Testis (tissue), 3 donors: Measurements from ENCODE around the gene NUP62. TPM values are rescaled to one million over a fixed set of nuclear protein-coding genes. Genes with fewer than 3 reads are reported as not detected.

Source experiments
- DNase-seq: peaks from one replicate; pipeline ENCODE4 v3.0.0-alpha.2; 2019
- H3K27ac ChIP-seq, 2 donors: fragments of 200-600 bp; sonication (generic); one replicate each; pipeline ENCODE4 v1.5.1; 2019
- H3K27me3 ChIP-seq: fragments of 200-600 bp; sonication (generic); one replicate; pipeline ENCODE4 v1.5.1; 2019
- H3K36me3 ChIP-seq: fragments of 200-600 bp; sonication (generic); one replicate; pipeline ENCODE4 v1.5.1; 2017; ENCODE audit warnings: low read depth; ENCODE audit errors: missing control alignments
- H3K4me1 ChIP-seq: fragments of 200-600 bp; sonication (generic); one replicate; pipeline ENCODE4 v1.5.1; 2019
- H3K4me3 ChIP-seq, 2 donors: fragments of 200-600 bp; sonication (generic); one replicate each; pipeline ENCODE4 v1.5.1; 2017 to 2019
- H3K9me3 ChIP-seq: fragments of 200-600 bp; sonication (generic); one replicate; pipeline ENCODE4 v1.5.1; 2017
- CTCF ChIP-seq, 3 experiments: fragments of 450-650 bp in 2 of 3; fragments of 200-600 bp in 1 of 3; sonication (generic) in 1 of 3; IDR thresholded peaks; one replicate each; pipeline ENCODE4 v1.5.1; 2016 to 2019; ENCODE audit warnings: antibody characterized with exemption in 3 of 3, mild to moderate bottlenecking in 2 of 3, moderate library complexity in 1 of 3
- POLR2A ChIP-seq: fragments of 450-650 bp; IDR thresholded peaks from one replicate; pipeline ENCODE4 v1.6.1; 2017; ENCODE audit warnings: antibody characterized with exemption, mild to moderate bottlenecking, moderate library complexity
- WGBS, 2 donors: methylation state at CpG; one replicate each; pipeline ENCODE4 v1.1.5; 2018; 5-methylcytosine and 5-hydroxymethylcytosine counted together
- intact Hi-C: fragments of 100-400 bp; cut with DNase I; formaldehyde crosslinking; loops from one replicate; pipeline ENCODE4 v1.15.1; 2023; ENCODE audit warnings: low total_unique reads
- polyA plus RNA-seq: library from polyadenylated mRNA; stranded (reverse); fragments of 350-450 nt; fragmentation: Illumina TruSeq; extraction: RNeasy Lipid Tissue Mini Kit (QIAGEN cat#74804); gene quantifications from one replicate; pipeline ENCODE4 v1.2.3, GENCODE V29; 2014; ENCODE audit warnings: low read depth, low replicate concordance; ENCODE audit not compliant: insufficient read depth
- total RNA-seq, 2 donors: library from RNA; depleted of rRNA; stranded (reverse); fragments of >200 nt; gene quantifications; one replicate each; pipeline ENCODE4 v1.2.3, GENCODE V29; 2016

NUP62 gene
- total and polyA plus RNA-seq, 3 donors from 2014 or later = 78.4 to 135 (median 112) TPM

GRCh38 chr19:49873834-49874233 is 55.5 kb downstream of the NUP62 start:
- H3K27ac ChIP-seq = peak overlapping the region; percentile 29
- 82% methylated on average over 4 to 10 of the region's 10 CpGs for WGBS, 2 donors
- no peak for DNase-seq
- no peak overlapping the region for H3K4me3 ChIP-seq
- H3K9me3 ChIP-seq = no peaks in the 10 kb centered on the region
- TF ChIP-seq CTCF (IDR thresholded peaks at IDR 0.05) (no peak), POLR2A (no peak)
- no peaks in the 10 kb centered on the region for H3K36me3 ChIP-seq
- intact Hi-C loops = no loop called here
- H3K4me1 ChIP-seq = peaks cover 28% of the 10 kb centered on the region
- no peaks in the 10 kb centered on the region for H3K27me3 ChIP-seq

- Histone ChIP-seq H3K4me1 (peaks cover 28% of the 10 kb centered on the region), H3K4me3 (no peak overlapping the region), H3K27ac (peak overlapping the region in 1 of 2 donors; percentile 43), H3K27me3 (no peaks in the 10 kb centered on the region), H3K36me3 (no peaks in the 10 kb centered on the region), H3K9me3 (no peaks in the 10 kb centered on the region)
- DNase-seq = no peak
- intact Hi-C loops = no loop called here
- no peak for TF ChIP-seq CTCF (IDR thresholded peaks at IDR 0.05)
- no peak for TF ChIP-seq POLR2A
- WGBS, 2 donors = 90% methylated on average over 19 to 29 of the region's 29 CpGs
Measured at GRCh38 chr19:49873129-49873521, 56.2 kb downstream of the NUP62 start.

GRCh38 chr19:49872245-49873128 is 56.8 kb downstream of the NUP62 start:
- Histone ChIP-seq H3K4me3 (no peak overlapping the region), H3K36me3 (no peaks in the 10 kb centered on the region), H3K9me3 (no peaks in the 10 kb centered on the region), H3K4me1 (peaks cover 32% of the 10 kb centered on the region), H3K27me3 (no peaks in the 10 kb centered on the region), H3K27ac (no peak overlapping the region)
- intact Hi-C loops = no loop called here
- WGBS, 2 donors = 76 to 86% methylated on average over 20 to 27 of the region's 27 CpGs
- DNase-seq = no peak
- TF ChIP-seq CTCF (IDR thresholded peaks at IDR 0.05) (no peak), POLR2A (no peak)

GRCh38 chr19:49871349-49871985 is 57.8 kb downstream of the NUP62 start:
- no peak overlapping the region for H3K27ac ChIP-seq
- peaks cover 35% of the 10 kb centered on the region for H3K4me1 ChIP-seq
- 87 to 97% methylated on average over 10 to 17 of the region's 17 CpGs for WGBS, 2 donors

More at GRCh38 chr19:49871349-49871985, 57.8 kb downstream of the NUP62 start:
- Histone ChIP-seq H3K27me3 (no peaks in the 10 kb centered on the region), H3K9me3 (no peaks in the 10 kb centered on the region), H3K36me3 (no peaks in the 10 kb centered on the region), H3K4me3 (no peak overlapping the region)
- TF ChIP-seq POLR2A = no peak
- no peak for TF ChIP-seq CTCF (IDR thresholded peaks at IDR 0.05)
- no peak for DNase-seq
- intact Hi-C loops = no loop called here
